NB4 (cell line): ENCODE measurements around the gene MGLL.

Source experiments
- POLR2A ChIP-seq: IDR thresholded peaks from 2 replicates; pipeline ENCODE4 v1.6.1; 2011; ENCODE audit warnings: mild to moderate bottlenecking; ENCODE audit not compliant: insufficient read length; ENCODE audit errors: extremely low read depth
- TF ChIP-seq, protein P1 (sequence below): IDR thresholded peaks from one replicate; pipeline ENCODE4 v1.5.1; 2012; ENCODE audit warnings: low read depth, low read length

DNA sequence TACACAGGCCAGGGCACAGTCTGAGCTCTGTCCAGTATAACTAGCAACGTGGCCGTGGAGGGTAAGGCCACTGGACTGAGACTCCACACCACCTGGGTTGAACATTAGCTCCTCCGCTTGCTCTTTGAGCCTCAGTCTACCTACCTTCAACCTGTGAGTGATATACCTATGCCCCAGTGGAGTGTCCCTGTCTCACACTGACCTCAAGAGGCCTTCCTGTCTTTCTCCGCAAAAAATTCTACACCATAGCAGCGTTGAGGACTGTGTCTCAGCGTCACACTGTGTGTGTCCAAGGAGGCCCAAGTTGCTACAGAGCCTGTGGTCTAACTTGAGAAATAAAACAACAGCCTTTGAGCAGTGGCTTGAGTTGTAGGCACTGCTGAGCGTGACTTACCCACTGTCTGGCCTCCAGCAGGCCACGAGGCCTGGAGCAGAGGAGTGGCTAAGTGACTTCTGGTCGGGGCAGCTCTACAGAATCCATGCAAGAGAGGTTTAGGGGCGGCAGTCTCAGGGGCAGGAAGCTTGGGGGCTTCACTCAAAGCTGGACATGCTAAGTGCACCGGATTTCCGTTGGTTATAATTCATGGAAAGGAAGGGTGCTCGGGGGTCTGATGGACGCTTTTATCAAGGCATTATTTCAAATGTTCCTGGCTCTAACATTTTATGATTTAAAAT is 2.0 kb upstream of the MGLL start:
- no peak for TF ChIP-seq POLR2A
- TF ChIP-seq, protein P1, sequence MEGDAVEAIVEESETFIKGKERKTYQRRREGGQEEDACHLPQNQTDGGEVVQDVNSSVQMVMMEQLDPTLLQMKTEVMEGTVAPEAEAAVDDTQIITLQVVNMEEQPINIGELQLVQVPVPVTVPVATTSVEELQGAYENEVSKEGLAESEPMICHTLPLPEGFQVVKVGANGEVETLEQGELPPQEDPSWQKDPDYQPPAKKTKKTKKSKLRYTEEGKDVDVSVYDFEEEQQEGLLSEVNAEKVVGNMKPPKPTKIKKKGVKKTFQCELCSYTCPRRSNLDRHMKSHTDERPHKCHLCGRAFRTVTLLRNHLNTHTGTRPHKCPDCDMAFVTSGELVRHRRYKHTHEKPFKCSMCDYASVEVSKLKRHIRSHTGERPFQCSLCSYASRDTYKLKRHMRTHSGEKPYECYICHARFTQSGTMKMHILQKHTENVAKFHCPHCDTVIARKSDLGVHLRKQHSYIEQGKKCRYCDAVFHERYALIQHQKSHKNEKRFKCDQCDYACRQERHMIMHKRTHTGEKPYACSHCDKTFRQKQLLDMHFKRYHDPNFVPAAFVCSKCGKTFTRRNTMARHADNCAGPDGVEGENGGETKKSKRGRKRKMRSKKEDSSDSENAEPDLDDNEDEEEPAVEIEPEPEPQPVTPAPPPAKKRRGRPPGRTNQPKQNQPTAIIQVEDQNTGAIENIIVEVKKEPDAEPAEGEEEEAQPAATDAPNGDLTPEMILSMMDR = no peak
